HG02840 (cell line): ENCODE results near the gene NCOA6.
"Not testable (repeated sequence)": the region's sequence is repeated elsewhere in the genome, so short reads cannot be mapped to it uniquely, and the experiment has no call there.

Experiments used
- ATAC-seq: cut with Tn5 transposase; IDR thresholded peaks from one replicate; pipeline ENCODE4 v1.9.1; 2021; ENCODE audit warnings: mild to moderate bottlenecking, moderate library complexity, moderate number of reproducible peaks; ENCODE audit not compliant: unreplicated experiment, low FRiP score

NCOA6 gene

GRCh38 chr20:34729416-34729815, 96.0 kb downstream of the NCOA6 start:
- no peak for ATAC-seq

GRCh38 chr20:34724172-34724571, 101.3 kb downstream of the NCOA6 start:
- no peak for ATAC-seq

GRCh38 chr20:34722560-34722959, 102.9 kb downstream of the NCOA6 start:
- not testable (repeated sequence) for ATAC-seq

- ATAC-seq: no peak
These were observed 105.2 kb downstream of the NCOA6 start for GRCh38 chr20:34720266-34720665.

GRCh38 chr20:34719242-34720017, 106.0 kb downstream of the NCOA6 start:
- ATAC-seq: peak; percentile 88

GRCh38 chr20:34717230-34718095, 108.0 kb downstream of the NCOA6 start:
- ATAC-seq: no peak

GRCh38 chr20:34716921-34717229, 108.6 kb downstream of the NCOA6 start:
- no peak for ATAC-seq

GRCh38 chr20:34715384-34715783, 110.1 kb downstream of the NCOA6 start:
- ATAC-seq: no peak

- not testable (repeated sequence) for ATAC-seq
These were observed 111.4 kb downstream of the NCOA6 start for GRCh38 chr20:34713944-34714515.

- ATAC-seq: no peak
These were observed 112.1 kb downstream of the NCOA6 start for GRCh38 chr20:34713194-34713943.

- ATAC-seq: no peak
These were observed 112.8 kb downstream of the NCOA6 start for GRCh38 chr20:34712525-34713192.

GRCh38 chr20:34711813-34712430, 113.5 kb downstream of the NCOA6 start:
- no peak for ATAC-seq

- no peak for ATAC-seq
These were observed 114.4 kb downstream of the NCOA6 start for GRCh38 chr20:34710861-34711574.

- ATAC-seq: no peak
These were observed 114.9 kb downstream of the NCOA6 start for GRCh38 chr20:34710568-34710839.

GRCh38 chr20:34709831-34710567, 115.5 kb downstream of the NCOA6 start:
- peak; percentile 37 for ATAC-seq

GRCh38 chr20:34709044-34709830, 116.2 kb downstream of the NCOA6 start:
- ATAC-seq: peak; percentile 45

- peak; percentile 9 for ATAC-seq
These were observed 116.8 kb downstream of the NCOA6 start for GRCh38 chr20:34708621-34709043.
